ENCODE measurements around the gene RGL1. TPM values are rescaled to one million over a fixed set of nuclear protein-coding genes. Genes with fewer than 3 reads are reported as not detected.

The RGL1 gene
- total RNA-seq, 2 donors from 2014 or later, result 26.3 to 34.0 TPM

DNA sequence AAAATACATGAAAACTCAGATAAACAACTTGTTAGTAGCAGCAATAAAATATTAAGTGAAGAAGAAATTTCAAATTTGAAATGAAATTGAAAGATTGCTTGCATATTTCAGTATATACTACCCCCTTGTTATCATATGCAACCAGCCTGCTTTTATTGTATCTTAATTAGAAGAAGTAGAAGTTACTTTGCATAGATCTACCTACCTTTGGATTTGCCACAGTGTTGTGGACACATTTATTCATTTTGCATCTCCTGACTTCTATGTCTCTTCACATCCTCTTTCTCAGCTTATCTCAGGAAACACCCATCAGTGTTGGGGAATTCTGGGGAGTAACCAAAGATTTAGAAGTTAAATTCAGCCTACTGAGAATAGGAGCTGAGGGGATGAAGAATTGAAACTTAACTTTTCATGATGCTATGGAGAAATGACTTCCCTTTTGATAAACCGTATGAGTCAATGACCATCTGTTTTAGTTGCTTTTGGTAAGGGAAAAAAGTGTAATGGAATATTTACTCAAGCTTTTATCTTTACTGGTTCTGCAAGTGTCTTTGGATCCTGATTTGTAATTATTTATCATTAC, 96.9 kb downstream of the RGL1 start:
- DNase-seq (ENCODE audit: low spot score), result no peak
- intact Hi-C loops (cut with DNase I), result no loop called here

- DNase-seq (ENCODE audit: low spot score), result no peak
- intact Hi-C loops (cut with DNase I), result no loop called here
These were observed 98.2 kb downstream of the RGL1 start for GRCh38 chr1:183903101-183903500.

GRCh38 chr1:183905508-183906113, 100.7 kb downstream of the RGL1 start:
- DNase-seq (ENCODE audit: low spot score), result no peak
- intact Hi-C loops (cut with DNase I), result no loop called here

- intact Hi-C loops (cut with DNase I), result no loop called here
- DNase-seq (ENCODE audit: low spot score), result no peak
These were observed 102.2 kb downstream of the RGL1 start for GRCh38 chr1:183907070-183907469.

- intact Hi-C loops (cut with DNase I), result no loop called here
- no peak for DNase-seq (ENCODE audit: low spot score)
These were observed 103.2 kb downstream of the RGL1 start for GRCh38 chr1:183908079-183908478.

GRCh38 chr1:183909672-183910071, 104.8 kb downstream of the RGL1 start:
- intact Hi-C loops (cut with DNase I), result loop anchor here in 1 of 2 donors (5.0 kb wide), 1 partner anchor 252 kb away; no protein-coding TSS in a partner anchor
- DNase-seq (ENCODE audit: low spot score), result no peak

DNA sequence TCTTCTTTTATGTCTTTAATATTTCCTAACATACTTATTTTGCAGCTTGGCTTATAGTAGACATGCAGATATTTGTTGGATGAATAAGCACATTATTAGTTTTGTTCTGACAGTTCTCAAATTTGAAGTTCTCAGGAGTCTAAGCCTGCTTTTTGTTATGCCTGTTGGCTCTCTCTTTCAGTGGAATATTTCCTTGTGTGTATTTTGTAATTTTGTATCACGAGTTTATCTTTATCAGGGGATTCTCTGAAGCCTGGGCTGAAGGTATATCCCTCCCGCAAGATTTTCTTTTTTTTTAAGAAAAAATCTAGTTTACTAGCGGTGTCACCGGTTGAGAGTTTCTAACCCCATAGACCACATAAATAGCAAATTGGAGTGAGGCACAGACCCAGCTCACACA, 105.9 kb downstream of the RGL1 start:
- intact Hi-C loops (cut with DNase I), result loop anchor here in 1 of 2 donors (5.0 kb wide), 1 partner anchor 254 kb away; no protein-coding TSS in a partner anchor
- DNase-seq (ENCODE audit: low spot score), result no peak

DNA sequence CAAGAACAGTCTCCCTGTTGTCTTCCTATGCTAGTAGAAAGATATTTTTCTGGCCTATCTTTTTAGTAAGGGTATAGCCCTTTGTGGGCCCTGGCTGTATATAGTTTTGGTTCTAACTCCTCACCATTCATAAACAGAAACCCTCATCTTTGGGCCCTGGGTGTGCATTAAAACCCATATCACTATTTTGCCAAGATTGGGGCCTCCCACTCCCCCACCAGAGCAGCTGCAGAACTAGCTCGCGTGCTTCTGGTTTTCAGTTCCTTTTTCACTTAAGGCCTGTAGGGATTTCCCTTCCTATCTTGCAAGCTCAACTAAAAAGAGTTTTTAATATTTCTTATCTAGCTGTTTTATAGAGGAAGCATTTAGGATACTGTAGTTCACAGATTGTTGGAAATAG, 106.4 kb downstream of the RGL1 start:
- DNase-seq (ENCODE audit: low spot score), result no peak
- intact Hi-C loops (cut with DNase I), result loop anchor here in 1 of 2 donors (5.0 kb wide), 1 partner anchor 254 kb away; no protein-coding TSS in a partner anchor

- intact Hi-C loops (cut with DNase I), result loop anchor here in 1 of 2 donors (5.0 kb wide), 1 partner anchor 255 kb away; no protein-coding TSS in a partner anchor
These were observed 107.5 kb downstream of the RGL1 start for GRCh38 chr1:183912265-183912886.

DNA sequence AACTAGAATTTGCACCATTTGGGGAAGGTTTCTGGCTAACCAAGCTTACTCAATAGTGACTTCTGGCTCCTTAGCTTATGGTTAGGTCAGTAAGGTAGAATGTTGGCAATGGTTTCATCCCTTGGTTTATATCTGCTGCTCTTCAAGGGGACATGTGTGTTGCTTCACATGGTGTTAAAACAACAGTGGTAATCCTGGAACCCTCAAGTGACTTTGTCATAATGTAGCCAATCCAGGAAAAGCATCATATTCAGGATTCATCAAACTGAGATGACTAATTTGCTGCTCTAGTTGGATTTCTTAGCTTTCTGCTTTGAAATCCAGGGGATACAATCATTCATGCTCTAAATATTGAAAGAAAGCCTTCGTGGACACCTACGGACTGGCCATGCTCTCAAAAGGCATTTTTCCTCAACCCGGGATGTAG, 108.7 kb downstream of the RGL1 start:
- intact Hi-C loops (cut with DNase I), result loop anchor here in 1 of 2 donors (5.0 kb wide), 1 partner anchor 256 kb away; no protein-coding TSS in a partner anchor
- DNase-seq (ENCODE audit: low spot score), result no peak

More at GRCh38 chr1:183912265-183912886, 107.5 kb downstream of the RGL1 start:
- DNase-seq (ENCODE audit: low spot score), result no peak

- no peak for DNase-seq (ENCODE audit: low spot score)
- intact Hi-C loops (cut with DNase I), result loop anchor here in 1 of 2 donors (5.0 kb wide), 1 partner anchor 257 kb away; no protein-coding TSS in a partner anchor
These were observed 109.4 kb downstream of the RGL1 start for GRCh38 chr1:183914276-183914675.

DNA sequence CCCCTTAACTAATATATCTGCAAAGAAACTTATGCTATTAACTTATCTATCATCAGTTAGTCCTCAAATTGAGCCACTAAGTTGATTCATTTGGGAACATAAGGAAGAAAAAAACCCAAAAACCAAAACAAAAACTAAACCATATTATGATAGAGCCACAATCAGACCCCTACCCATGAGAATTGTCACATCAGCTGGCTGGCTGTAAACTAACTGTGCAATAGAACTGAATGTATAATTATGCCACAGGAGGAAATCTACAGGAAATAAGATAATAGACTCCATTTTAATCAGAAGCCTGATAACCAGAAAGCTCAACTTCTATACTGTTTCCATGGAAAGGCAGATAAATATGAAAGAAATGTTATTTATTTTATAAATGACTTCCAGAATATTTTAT, 110.0 kb downstream of the RGL1 start:
- intact Hi-C loops (cut with DNase I), result loop anchor here (5.0 kb wide), 2 partner anchors 258 to 263 kb away; partner anchors contain the start of gene APOBEC4 (in 1 of the 2)
- no peak for DNase-seq (ENCODE audit: low spot score)

DNA sequence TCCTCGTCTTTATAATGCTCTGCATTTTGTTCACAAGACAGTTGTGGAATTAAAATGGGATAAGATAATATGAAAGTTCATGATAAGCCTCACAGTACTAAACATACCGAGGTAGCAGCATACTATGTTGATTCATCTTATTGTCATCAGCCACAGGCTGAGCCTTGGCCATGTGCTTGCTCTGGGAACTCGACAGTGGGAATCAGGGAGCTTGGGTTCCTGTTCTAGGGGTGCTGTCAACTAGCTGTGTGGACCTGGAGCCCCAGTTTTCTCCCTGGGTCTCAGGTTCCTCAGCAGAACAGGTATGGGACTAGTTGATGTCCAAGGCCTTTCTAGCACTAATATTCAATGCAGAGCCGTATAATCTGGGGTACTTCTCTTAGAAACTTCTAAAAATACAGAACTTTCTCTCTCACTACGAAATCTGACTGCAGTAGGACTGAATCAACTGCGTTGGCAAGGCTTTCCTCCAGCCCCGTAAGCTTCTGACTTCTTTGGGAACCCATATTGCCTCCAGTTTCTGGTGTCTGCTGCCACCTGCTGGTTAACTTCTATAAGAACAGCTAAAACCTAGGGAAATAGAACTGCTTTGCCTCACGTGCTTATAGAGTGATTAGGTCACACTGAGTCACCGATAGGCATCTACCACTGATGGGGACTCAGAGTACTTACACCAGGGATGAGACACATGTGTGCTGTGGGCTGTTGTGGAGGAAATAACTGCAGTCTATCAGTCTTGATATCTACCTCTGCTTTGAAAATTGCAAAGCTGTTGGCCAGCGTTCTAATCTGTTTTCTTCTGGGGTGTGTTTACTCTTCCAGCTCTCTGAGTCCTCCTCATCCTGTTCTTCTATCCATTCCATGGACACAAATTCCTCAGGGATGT, 110.9 kb downstream of the RGL1 start:
- intact Hi-C loops (cut with DNase I), result loop anchor here in 1 of 2 donors (5.0 kb wide), 1 partner anchor 264 kb away; the partner anchor contains the start of gene APOBEC4
- DNase-seq (ENCODE audit: low spot score), result peak; percentile 86

DNA sequence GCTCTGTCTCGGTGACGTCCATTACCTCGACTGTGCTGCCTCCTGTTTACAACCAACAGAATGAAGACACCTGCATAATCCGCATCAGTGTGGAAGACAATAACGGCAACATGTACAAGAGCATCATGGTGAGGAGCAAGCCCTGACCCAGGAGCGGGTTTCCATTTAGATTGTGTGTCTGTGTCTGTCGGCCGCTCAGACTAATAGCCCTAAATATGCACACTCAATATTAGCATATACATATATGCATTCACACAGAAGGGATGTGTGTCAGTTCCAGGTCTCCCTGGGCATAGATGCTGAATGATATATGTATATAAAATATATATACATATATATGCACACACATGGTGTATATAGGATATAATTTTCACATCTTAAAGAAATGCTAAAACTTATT, 111.7 kb downstream of the RGL1 start:
- intact Hi-C loops (cut with DNase I), result loop anchor here in 1 of 2 donors (5.0 kb wide), 1 partner anchor 264 kb away; the partner anchor contains the start of gene APOBEC4
- DNase-seq (ENCODE audit: low spot score), result no peak

DNA sequence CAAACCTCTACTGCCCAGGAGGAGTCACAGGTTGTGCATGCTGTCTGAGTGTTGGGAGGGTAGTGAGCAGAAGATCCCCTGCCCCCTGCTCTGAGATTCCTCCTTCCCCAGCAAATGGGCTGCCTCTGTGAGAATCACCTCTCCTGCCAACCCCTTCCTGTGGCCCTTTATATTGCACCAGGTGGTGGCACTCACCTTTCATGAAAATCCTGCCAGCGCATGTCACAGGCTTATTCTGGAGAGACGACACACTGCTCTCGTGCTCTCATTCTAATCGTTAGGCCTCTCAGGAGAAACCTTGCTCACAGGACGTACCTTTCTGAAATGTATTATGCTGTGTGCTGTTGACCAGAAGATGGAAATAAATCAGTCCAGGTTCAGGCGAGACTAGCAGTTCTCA, 113.7 kb downstream of the RGL1 start:
- intact Hi-C loops (cut with DNase I), result loop anchor here in 1 of 2 donors (5.0 kb wide), 1 partner anchor 266 kb away; the partner anchor contains the start of gene APOBEC4
- no peak for DNase-seq (ENCODE audit: low spot score)

- no peak for DNase-seq (ENCODE audit: low spot score)
- intact Hi-C loops (cut with DNase I), result no loop called here
These were observed 115.7 kb downstream of the RGL1 start for GRCh38 chr1:183920651-183921050.

- no peak for DNase-seq (ENCODE audit: low spot score)
- intact Hi-C loops (cut with DNase I), result no loop called here
These were observed 117.3 kb downstream of the RGL1 start for GRCh38 chr1:183922197-183922596.

DNA sequence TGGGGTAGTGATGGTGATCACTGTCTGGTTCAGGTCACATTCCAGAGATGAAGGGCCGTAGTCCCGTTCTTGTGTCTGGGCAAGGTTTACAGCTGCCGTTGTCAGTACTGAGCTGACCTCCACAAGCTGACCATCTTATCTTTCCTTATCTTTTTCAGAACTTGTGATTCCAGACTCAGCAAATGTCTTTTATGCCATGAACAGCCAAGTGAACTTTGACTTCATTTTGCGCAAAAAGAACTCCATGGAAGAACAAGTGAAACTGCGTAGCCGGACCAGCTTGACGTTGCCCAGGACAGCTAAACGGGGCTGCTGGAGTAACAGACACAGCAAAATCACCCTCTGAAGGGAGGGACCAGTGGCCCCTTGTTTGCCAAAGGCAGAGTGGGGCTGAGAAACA, 121.0 kb downstream of the RGL1 start:
- intact Hi-C loops (cut with DNase I), result no loop called here

GRCh38 chr1:183926983-183927382, 122.1 kb downstream of the RGL1 start:
- no peak for DNase-seq (ENCODE audit: low spot score)
- intact Hi-C loops (cut with DNase I), result no loop called here

More for the DNA sequence above, 121.0 kb downstream of the RGL1 start:
- DNase-seq (ENCODE audit: low spot score), result no peak
